Measurements from ENCODE around the gene EYA4.

DNA sequence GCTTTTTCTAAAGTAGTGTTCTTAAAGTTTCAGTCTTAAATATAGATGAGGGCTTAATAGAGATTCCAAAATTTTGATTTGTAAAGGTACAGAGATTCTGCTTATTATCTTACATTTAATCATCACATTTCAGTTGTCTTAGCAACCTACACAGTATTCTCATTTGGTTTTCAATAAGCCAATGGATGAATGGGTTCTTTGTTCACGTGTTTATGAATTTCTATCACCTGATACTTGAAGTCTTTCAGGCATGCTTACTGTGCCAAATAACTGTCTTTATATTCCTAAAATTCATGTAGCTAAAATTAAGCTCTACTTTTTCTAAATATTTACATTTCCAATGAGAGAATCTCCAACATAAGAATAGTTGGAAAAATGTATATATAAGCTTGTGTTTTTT lies 152.7 kb downstream of the EYA4 start:
- TF ChIP-seq CTCF (IDR thresholded peaks at IDR 0.05 in 8 of 11, conservative IDR thresholded peaks at IDR 0.05 in 3 of 11) (no peak), POLR2AphosphoS5 (IDR thresholded peaks at IDR 0.05) (no peak), POLR2A (IDR thresholded peaks at IDR 0.05) (no peak)
